MCF 10A (cell line): ENCODE measurements around the gene TMEM59L. TPM values are rescaled to one million over a fixed set of nuclear protein-coding genes. Genes with fewer than 3 reads are reported as not detected.

ENCODE experiments used
- BruUV-seq: library from RNA; stranded (reverse); fragments of 400-500 nt; replicated peaks from 2 replicates; lab custom pipeline; 2021; lab: Mats Ljungman, UMichigan
- CTCF ChIA-PET: fragments of 300-600 bp; sonication (Branson Sonifier 250); formaldehyde crosslinking; extraction: SDS; loops from one replicate; lab custom pipeline; 2021; ENCODE audit warnings: antibody characterized with exemption, inconsistent platforms; lab: Yijun Ruan, JAX
- POLR2A ChIA-PET: fragments of 300-600, 350-650 bp; sonication (Branson Sonifier 250); formaldehyde crosslinking; extraction: SDS; loops from one replicate; lab custom pipeline; 2020; ENCODE audit warnings: antibody characterized with exemption, inconsistent platforms; lab: Yijun Ruan, JAX
- DNase-seq: peaks from one replicate; pipeline ENCODE4 v3.0.0-alpha.2; 2018; ENCODE audit not compliant: unreplicated experiment
- H3K27ac Mint-ChIP-seq: one replicate; pipeline ENCODE4 v1.8.0; 2022; ENCODE audit warnings: mild to moderate bottlenecking, low read depth, mixed read lengths; ENCODE audit not compliant: unreplicated experiment
- H3K27me3 Mint-ChIP-seq: one replicate; pipeline ENCODE4 v1.8.0; 2022; ENCODE audit warnings: mixed read lengths; ENCODE audit not compliant: insufficient read depth, unreplicated experiment
- H3K36me3 Mint-ChIP-seq: one replicate; pipeline ENCODE4 v1.8.0; 2022; ENCODE audit warnings: mild to moderate bottlenecking, moderate library complexity, mixed read lengths; ENCODE audit not compliant: insufficient read depth, unreplicated experiment
- H3K4me1 Mint-ChIP-seq: one replicate; pipeline ENCODE4 v1.8.0; 2022; ENCODE audit warnings: mixed read lengths; ENCODE audit not compliant: insufficient read depth, unreplicated experiment
- H3K4me3 Mint-ChIP-seq: one replicate; pipeline ENCODE4 v1.8.0; 2022; ENCODE audit warnings: mild to moderate bottlenecking, moderate library complexity, mixed read lengths; ENCODE audit not compliant: unreplicated experiment
- H3K9me3 Mint-ChIP-seq: one replicate; pipeline ENCODE4 v1.8.0; 2022; ENCODE audit warnings: mixed read lengths; ENCODE audit not compliant: unreplicated experiment
- CTCF ChIP-seq: fragments of 200-600 bp; IDR thresholded peaks from one replicate; pipeline ENCODE4 v1.8.0; 2022; ENCODE audit warnings: antibody characterized with exemption, mild to moderate bottlenecking; ENCODE audit not compliant: unreplicated experiment
- intact Hi-C: fragments of 100-400 bp; cut with micrococcal nuclease; formaldehyde crosslinking; loops from 2 replicates; pipeline ENCODE4 v1.14.1; 2022
- total RNA-seq: library from RNA; stranded (reverse); gene quantifications from 2 replicates; pipeline ENCODE4 v1.2.3, GENCODE V29; 2022

The TMEM59L gene
- total RNA-seq, 1 experiment from 2014 or later = 0.33 TPM

DNA sequence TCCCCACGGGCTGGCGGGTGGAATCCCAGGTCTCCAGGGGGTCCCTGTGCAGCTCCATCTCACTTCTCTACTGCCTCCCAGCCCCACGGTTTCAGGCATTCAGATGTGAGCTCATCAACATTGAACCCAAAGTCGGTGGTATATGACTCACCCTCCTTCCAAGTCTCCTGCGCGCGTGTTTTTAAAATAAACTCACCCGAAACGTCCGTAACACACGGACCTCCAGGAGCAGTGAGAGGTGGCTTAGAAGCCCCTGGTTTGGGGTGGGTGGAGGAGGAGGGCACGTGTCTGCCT is 56.8 kb downstream of the TMEM59L start:
- H3K4me3 Mint-ChIP-seq = no peak overlapping the region
- peaks cover 23% of the 10 kb centered on the region for H3K36me3 Mint-ChIP-seq
- H3K4me1 Mint-ChIP-seq = no peaks in the 10 kb centered on the region
- TF ChIP-seq CTCF = no peak
- no TSS peak for BruUV-seq
- no peaks in the 10 kb centered on the region for H3K27me3 Mint-ChIP-seq
- H3K27ac Mint-ChIP-seq = no peak overlapping the region
- ChIA-PET CTCF (interaction anchor here (0.7 kb wide), 1 partner anchor 223 kb away, joined by 3 read pairs; no protein-coding TSS in a partner anchor), POLR2A (no interaction called here)
- intact Hi-C loops = no loop called here
- H3K9me3 Mint-ChIP-seq = no peaks in the 10 kb centered on the region
- DNase-seq = no peak

GRCh38 chr19:18669883-18670282 is 57.2 kb downstream of the TMEM59L start:
- no peak for DNase-seq
- intact Hi-C loops = loop anchor here (10.0 kb wide), 1 partner anchor 195 kb away; no protein-coding TSS in a partner anchor
- TF ChIP-seq CTCF = no peak
- no TSS peak for BruUV-seq
- Mint-ChIP-seq H3K9me3 (no peaks in the 10 kb centered on the region), H3K4me1 (no peaks in the 10 kb centered on the region), H3K27me3 (no peaks in the 10 kb centered on the region), H3K4me3 (no peak overlapping the region), H3K36me3 (peaks cover 19% of the 10 kb centered on the region), H3K27ac (no peak overlapping the region)
- POLR2A ChIA-PET = no interaction called here
- CTCF ChIA-PET = interaction anchor here (0.7 kb wide), 1 partner anchor 174 kb away, joined by 3 read pairs; no protein-coding TSS in a partner anchor

DNA sequence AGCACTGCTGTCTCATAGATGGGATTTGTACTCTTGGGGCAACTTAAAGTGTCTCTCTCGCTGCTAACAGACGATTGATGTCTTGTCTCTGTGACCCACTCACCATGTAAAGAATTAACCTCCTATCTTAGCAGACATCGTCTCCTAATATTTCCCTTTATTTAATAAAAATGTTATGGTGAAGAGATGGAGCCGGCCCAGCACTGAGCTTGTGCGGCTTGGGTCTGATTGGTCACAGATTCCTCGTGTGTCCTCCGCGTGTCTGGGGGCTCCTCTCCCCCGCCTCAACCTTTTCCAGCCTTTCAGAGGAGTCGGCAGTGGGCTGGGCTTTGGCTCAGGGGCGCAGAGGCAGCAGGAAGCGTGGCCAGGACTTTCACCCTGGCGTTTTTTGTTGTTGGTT is 57.6 kb downstream of the TMEM59L start:
- Mint-ChIP-seq H3K4me3 (no peak overlapping the region), H3K27ac (no peak overlapping the region), H3K27me3 (no peaks in the 10 kb centered on the region), H3K36me3 (peaks cover 18% of the 10 kb centered on the region), H3K9me3 (no peaks in the 10 kb centered on the region), H3K4me1 (no peaks in the 10 kb centered on the region)
- no peak for TF ChIP-seq CTCF
- intact Hi-C loops = loop anchor here (10.0 kb wide), 1 partner anchor 196 kb away; no protein-coding TSS in a partner anchor
- no TSS peak for BruUV-seq
- ChIA-PET CTCF (interaction anchor here (0.7 kb wide), 1 partner anchor 174 kb away, joined by 3 read pairs; no protein-coding TSS in a partner anchor), POLR2A (no interaction called here)
- DNase-seq = no peak

Other genes starting within 250 kb of the TMEM59L start
- 193 and 288 TPM in 2 replicates for gene GDF15, start 226.7 kb upstream of the TMEM59L start, total RNA-seq
- gene LRRC25, start 215.2 kb upstream of the TMEM59L start, total RNA-seq = not detected in 2 replicates
- 22.3 and 26.3 TPM in 2 replicates for gene SSBP4, start 193.5 kb upstream of the TMEM59L start, total RNA-seq
- 6.8 and 7.7 TPM in 2 replicates for gene ISYNA1, start 174.7 kb upstream of the TMEM59L start, total RNA-seq
- 20.8 and 22.4 TPM in 2 replicates for gene ELL, start 90.8 kb upstream of the TMEM59L start, total RNA-seq
- 142 and 154 TPM in 2 replicates for gene FKBP8, start 69.3 kb upstream of the TMEM59L start, total RNA-seq
- gene KXD1, start 55.0 kb upstream of the TMEM59L start, total RNA-seq = 120 and 126 TPM in 2 replicates
- gene UBA52, start 41.0 kb upstream of the TMEM59L start, total RNA-seq = 1,330 and 1,392 TPM in 2 replicates
- 29.6 and 49.3 TPM in 2 replicates for gene REX1BD, start 24.1 kb upstream of the TMEM59L start, total RNA-seq
- 4.3 and 4.8 TPM in 2 replicates for gene CRLF1, start 6.1 kb upstream of the TMEM59L start, total RNA-seq
- gene KLHL26, start 24.2 kb downstream of the TMEM59L start, total RNA-seq = 6.6 and 8.9 TPM in 2 replicates
- 8.6 and 11.1 TPM in 2 replicates for gene CRTC1, start 70.8 kb downstream of the TMEM59L start, total RNA-seq
- not detected in 2 replicates for gene COMP, start 178.4 kb downstream of the TMEM59L start, total RNA-seq
- 79.8 and 85.0 TPM in 2 replicates for gene UPF1, start 219.1 kb downstream of the TMEM59L start, total RNA-seq